RWPE1 (cell line): ENCODE measurements around the gene NECAP2.

Experiments
- CTCF ChIA-PET: fragments of 350-600 bp; sonication (Branson Sonifier 250); formaldehyde crosslinking; extraction: SDS; loops from one replicate; lab custom pipeline; 2021; lab: Yijun Ruan, JAX
- POLR2A ChIA-PET: fragments of 400-600 bp; formaldehyde crosslinking; extraction: SDS; loops from one replicate; lab custom pipeline; 2020; ENCODE audit warnings: antibody characterized with exemption; ENCODE audit not compliant: low non-redundant PET; lab: Yijun Ruan, JAX
- DNase-seq: peaks from one replicate; pipeline ENCODE4 v3.0.0; 2012; ENCODE audit warnings: low spot score
- H3K27ac ChIP-seq: fragments of 450-650 bp; 2 replicates; pipeline ENCODE4 v1.5.1; 2017
- CTCF ChIP-seq: fragments of 450-650 bp; conservative IDR thresholded peaks from 2 replicates; pipeline ENCODE4 v1.5.1; 2017; ENCODE audit warnings: low read depth, mild to moderate bottlenecking

Gene NECAP2

DNA sequence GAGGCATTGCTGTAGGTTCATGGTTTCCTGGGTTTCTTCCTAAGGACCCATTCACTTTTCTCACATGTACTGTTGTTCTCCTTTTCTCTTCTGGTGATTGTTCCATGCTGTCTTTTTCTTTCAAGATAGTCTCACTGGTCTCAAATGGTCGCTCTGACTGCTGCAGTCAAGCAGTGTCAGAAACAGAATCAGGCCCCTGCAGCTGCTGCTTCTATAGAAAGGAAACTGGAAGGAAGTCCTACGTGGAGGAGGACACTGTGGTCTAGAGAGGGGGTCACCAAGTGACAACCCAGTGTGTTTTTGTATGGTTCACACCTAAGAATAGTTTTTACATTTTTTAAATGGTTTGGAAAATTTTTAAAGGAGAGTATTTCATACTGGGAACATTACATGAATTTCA lies 2.4 kb downstream of the NECAP2 start:
- ChIA-PET CTCF (interaction anchor here (0.6 kb wide), 2 partner anchors 15 to 64 kb away, joined by 3 to 4 read pairs; no protein-coding TSS in a partner anchor), POLR2A (no interaction called here)
- no peak overlapping the region for H3K27ac ChIP-seq
- no peak for DNase-seq
- TF ChIP-seq CTCF = no peak

DNA sequence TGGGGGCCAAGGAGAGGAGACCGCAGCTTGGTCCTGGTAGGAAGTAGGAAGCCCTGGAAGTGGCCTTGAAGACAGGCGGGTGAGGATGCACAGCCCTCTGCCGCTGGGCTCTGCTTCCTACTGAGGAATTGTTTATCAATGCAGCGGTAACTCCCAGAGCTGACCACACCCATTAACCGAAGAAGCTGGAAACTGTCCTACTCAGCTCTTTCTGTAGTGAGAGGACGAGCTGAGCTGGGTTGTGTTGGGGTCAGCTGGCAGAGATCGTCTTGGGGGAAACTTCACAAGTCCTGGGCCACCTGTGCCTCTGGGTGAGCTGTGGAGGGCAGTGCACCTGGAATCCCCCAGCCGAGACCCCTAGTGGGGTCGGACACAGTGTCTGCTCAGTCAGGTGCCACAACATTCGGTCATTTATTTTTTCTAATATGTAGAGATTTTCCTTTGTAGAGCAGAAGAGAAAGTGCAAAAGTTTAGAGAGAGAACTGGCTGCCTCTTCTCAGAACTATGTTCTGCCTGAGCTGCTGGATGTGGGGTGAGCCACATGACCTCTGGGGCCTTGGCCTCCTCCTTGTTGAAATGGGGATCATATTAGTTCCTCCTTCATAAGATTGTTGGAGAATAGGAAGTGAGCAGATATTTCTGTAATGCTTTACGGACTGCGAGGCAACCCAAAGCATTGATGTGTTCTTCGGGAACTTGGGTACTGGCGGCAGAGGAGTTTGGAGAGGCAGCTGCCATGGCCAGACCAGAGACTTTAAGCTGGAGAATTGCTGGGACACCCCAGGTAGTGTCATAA lies 3.6 kb downstream of the NECAP2 start:
- no peak overlapping the region for H3K27ac ChIP-seq
- POLR2A ChIA-PET = interaction anchor here (0.6 kb wide), 1 partner anchor 42 kb away, joined by 11 read pairs; no protein-coding TSS in a partner anchor
- no peak for TF ChIP-seq CTCF
- CTCF ChIA-PET = no interaction called here
- DNase-seq = no peak

GRCh38 chr1:16445052-16445451 lies 4.5 kb downstream of the NECAP2 start:
- ChIA-PET CTCF (interaction anchor here (1.0 kb wide), 1 partner anchor 13 kb away, joined by 3 read pairs; no protein-coding TSS in a partner anchor), POLR2A (no interaction called here)
- no peak for TF ChIP-seq CTCF
- DNase-seq = no peak
- no peak overlapping the region for H3K27ac ChIP-seq

GRCh38 chr1:16446116-16446515 lies 5.6 kb downstream of the NECAP2 start:
- no peak for TF ChIP-seq CTCF
- DNase-seq = no peak
- ChIA-PET CTCF (interaction anchor here (0.5 to 0.6 kb wide), 2 partner anchors 45 to 64 kb away, joined by 3 to 4 read pairs; no protein-coding TSS in a partner anchor), POLR2A (no interaction called here)
- peak overlapping the region; percentile 10; the same call in 1 of the 2 replicates for H3K27ac ChIP-seq

GRCh38 chr1:16447641-16448040 lies 7.1 kb downstream of the NECAP2 start:
- POLR2A ChIA-PET = interaction anchor here (0.6 kb wide), 1 partner anchor 10 kb away, joined by 9 read pairs; no protein-coding TSS in a partner anchor
- TF ChIP-seq CTCF = no peak
- CTCF ChIA-PET = no interaction called here
- H3K27ac ChIP-seq = no peak overlapping the region
- DNase-seq = no peak

DNA sequence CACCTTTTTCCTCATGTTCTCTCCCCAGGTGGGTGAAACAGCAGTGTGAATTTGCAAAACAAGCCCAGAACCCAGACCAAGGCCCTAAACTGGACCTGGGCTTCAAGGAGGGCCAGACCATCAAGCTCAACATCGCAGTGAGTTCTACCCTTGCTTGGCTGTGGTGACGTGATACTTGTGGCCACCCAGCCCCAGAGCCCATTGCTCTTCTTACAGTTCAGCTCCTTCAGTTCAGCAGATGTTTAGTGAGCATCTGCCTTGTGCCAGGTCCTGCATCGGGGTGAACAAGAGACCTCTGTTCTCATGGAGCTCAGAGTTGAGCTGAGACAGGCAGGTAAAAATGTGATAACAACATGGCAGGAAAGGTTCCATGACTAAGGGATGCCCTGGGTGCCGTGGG lies 8.5 kb downstream of the NECAP2 start:
- POLR2A ChIA-PET = interaction anchor here (0.6 kb wide), 1 partner anchor 10 kb away, joined by 3 read pairs; no protein-coding TSS in a partner anchor
- CTCF ChIA-PET = interaction anchor here (1.4 kb wide), 1 partner anchor 9 kb away, joined by 9 read pairs; the partner anchor contains the start of gene NECAP2
- H3K27ac ChIP-seq = peak overlapping the region; percentile 6; the same call in 1 of the 2 replicates
- no peak for DNase-seq
- TF ChIP-seq CTCF = no peak
